Activated T-cell treated with anti-CD3 and anti-CD28 coated beads, Interleukin-2, amount 50 U/mL, for 1 hour (primary cell): Measurements from ENCODE around the gene ERC2.

Experiments
- DNase-seq: peaks from one replicate; pipeline ENCODE4 v3.0.0-alpha.2; 2020

Gene ERC2

GRCh38 chr3:55498520-55498919, 969.7 kb downstream of the ERC2 start:
- no peak for DNase-seq

GRCh38 chr3:55497250-55497649, 971.0 kb downstream of the ERC2 start:
- no peak for DNase-seq

- no peak for DNase-seq
Observed at GRCh38 chr3:55494976-55495375, 973.3 kb downstream of the ERC2 start.

GRCh38 chr3:55492976-55493375, 975.3 kb downstream of the ERC2 start:
- DNase-seq, result no peak

GRCh38 chr3:55491296-55491816, 976.9 kb downstream of the ERC2 start:
- DNase-seq, result no peak

GRCh38 chr3:55490276-55490913, 977.9 kb downstream of the ERC2 start:
- no peak for DNase-seq

- no peak for DNase-seq
Observed at GRCh38 chr3:55489798-55490132, 978.5 kb downstream of the ERC2 start.

GRCh38 chr3:55488398-55489055, 979.7 kb downstream of the ERC2 start:
- no peak for DNase-seq

GRCh38 chr3:55487381-55488241, 980.7 kb downstream of the ERC2 start:
- no peak for DNase-seq

- DNase-seq, result no peak
Observed at GRCh38 chr3:55486857-55487380, 981.3 kb downstream of the ERC2 start, which contains the start of gene WNT5A. TSS of gene WNT5A (minus strand) at chr3:55487306. CDS start at chr3:55486985, 321 bp downstream.

GRCh38 chr3:55486101-55486856, 982.0 kb downstream of the ERC2 start:
- DNase-seq, result no peak

GRCh38 chr3:55484801-55485791, 983.2 kb downstream of the ERC2 start:
- DNase-seq, result no peak

GRCh38 chr3:55484191-55484689, 984.0 kb downstream of the ERC2 start:
- no peak for DNase-seq

GRCh38 chr3:55483196-55484095, 984.8 kb downstream of the ERC2 start:
- DNase-seq, result no peak

- DNase-seq, result no peak
Observed at GRCh38 chr3:55482496-55483195, 985.6 kb downstream of the ERC2 start.

- DNase-seq, result no peak
Observed at GRCh38 chr3:55481744-55482495, 986.3 kb downstream of the ERC2 start.

GRCh38 chr3:55480911-55481743, 987.1 kb downstream of the ERC2 start:
- no peak for DNase-seq
